Transverse colon (tissue), 4 donors: ENCODE data around the gene GPC6. TPM values are rescaled to one million over a fixed set of nuclear protein-coding genes. Genes with fewer than 3 reads are reported as not detected.

Experiments used
- DNase-seq: peaks from one replicate; pipeline ENCODE4 v3.0.0-alpha.2; 2019
- H3K27ac ChIP-seq, 4 donors: fragments of 200-600 bp; sonication (generic); 2 replicates each; pipeline ENCODE4 v1.5.1; 2016 to 2018; ENCODE audit warnings: inconsistent platforms in 4 of 4
- H3K27me3 ChIP-seq: fragments of 200-600 bp; sonication (generic); 2 replicates; pipeline ENCODE4 v1.5.1; 2017; ENCODE audit warnings: inconsistent platforms
- H3K36me3 ChIP-seq, 4 donors: fragments of 200-600 bp; sonication (generic); 2 replicates each; pipeline ENCODE4 v1.5.1; 2017 to 2019; ENCODE audit warnings: inconsistent platforms in 4 of 4
- H3K4me1 ChIP-seq, 4 donors: fragments of 200-600 bp; sonication (generic); 2 replicates each; pipeline ENCODE4 v1.5.1; 2017 to 2020; ENCODE audit warnings: inconsistent platforms in 4 of 4
- H3K4me3 ChIP-seq, 4 donors: fragments of 200-600 bp; sonication (generic); 1 replicate in 1 of 4; 2 replicates in 3 of 4; pipeline versions ENCODE4 v1.5.1 to v1.6.1; 2017 to 2019; ENCODE audit warnings: inconsistent platforms in 4 of 4
- H3K9me3 ChIP-seq, 2 donors: fragments of 200-600 bp; sonication (generic); 2 replicates each; pipeline ENCODE4 v1.5.1; 2017 to 2019; ENCODE audit warnings: inconsistent platforms in 2 of 2
- EP300 ChIP-seq: sonication (generic); formaldehyde crosslinking; IDR thresholded peaks from one replicate; pipeline ENCODE4 v1.6.1; 2017; ENCODE audit warnings: antibody characterized with exemption, low read depth
- POLR2A ChIP-seq: fragments of 450-650 bp; IDR thresholded peaks from one replicate; pipeline ENCODE4 v1.6.1; 2016; ENCODE audit warnings: antibody characterized with exemption, mild to moderate bottlenecking, moderate library complexity
- POLR2AphosphoS5 ChIP-seq, 3 donors: sonication (generic); formaldehyde crosslinking; IDR thresholded peaks; one replicate each; pipeline ENCODE4 v1.6.1; 2016; ENCODE audit warnings: antibody characterized with exemption in 3 of 3
- WGBS, 2 donors: methylation state at CpG; one replicate each; pipeline ENCODE4 v1.1.5; 2018; ENCODE audit warnings: low coverage in 1 of 2; 5-methylcytosine and 5-hydroxymethylcytosine counted together
- in situ Hi-C, 4 donors: fragments of 200-750 bp; cut with MboI; loops; one replicate each; pipeline versions ENCODE4 v1.15.0 to v1.15.1; 2017; ENCODE audit warnings: low sequenced_read_pairs in 3 of 4, low pct_ligation_motif_present in 1 of 4, low pct_unique_long_range_greater_than_20kb in 1 of 4
- intact Hi-C: fragments of 100-400 bp; cut with DNase I; formaldehyde crosslinking; loops from one replicate; pipeline ENCODE4 v1.15.1; 2023; ENCODE audit warnings: low total_unique reads
- total RNA-seq, 4 donors: library from RNA; depleted of rRNA; stranded (reverse); fragments of >200 nt; gene quantifications; one replicate each; pipeline ENCODE4 v1.1.0, GENCODE V29; 2016
- TF ChIP-seq, protein P1 (sequence below), 5 experiments: fragments of 200-600 bp in 3 of 5; fragments of 450-650 bp in 2 of 5; sonication (generic) in 3 of 5; IDR thresholded peaks; 1 replicate in 2 of 5; 2 replicates in 3 of 5; pipeline ENCODE4 v1.5.1; 2016 to 2017; ENCODE audit warnings: antibody characterized with exemption in 5 of 5, inconsistent platforms in 3 of 5, mild to moderate bottlenecking in 2 of 5, moderate library complexity in 1 of 5

The GPC6 gene
- total RNA-seq, 4 donors from 2014 or later = 0.75 to 5.7 (median 4.0) TPM

DNA sequence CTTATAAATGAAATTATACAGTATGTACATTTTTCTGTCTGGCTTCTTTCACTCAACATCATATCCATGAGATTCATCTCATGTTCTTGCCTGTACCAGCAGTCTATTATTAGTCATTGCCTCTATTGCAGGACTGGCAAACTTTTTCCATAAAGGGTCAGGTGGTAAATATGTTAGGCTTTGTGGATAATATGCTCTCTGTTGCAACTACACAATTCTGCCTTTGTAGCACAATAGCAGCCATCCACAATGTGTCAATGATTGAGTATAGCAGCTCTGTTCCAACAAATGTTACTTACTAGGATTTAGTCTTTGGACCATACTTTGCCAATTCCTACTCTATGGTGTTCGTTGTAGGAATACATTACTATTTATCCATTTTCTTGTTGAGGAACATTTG, 948.5 kb downstream of the GPC6 start:
- no peaks in the 10 kb centered on the region for H3K36me3 ChIP-seq
- H3K4me3 ChIP-seq = no peak overlapping the region
- intact Hi-C loops (no loop called here), in situ Hi-C loops (no loop called here)
- peaks cover 0 to 6% (median 2%) of the 10 kb centered on the region in 4 donors for H3K4me1 ChIP-seq
- H3K27ac ChIP-seq = no peak overlapping the region
- H3K27me3 ChIP-seq = no peaks in the 10 kb centered on the region
- H3K9me3 ChIP-seq = no peaks in the 10 kb centered on the region
- DNase-seq = no peak
- TF ChIP-seq EP300 (no peak), POLR2AphosphoS5 (IDR thresholded peaks at IDR 0.05) (no peak), POLR2A (no peak)
- TF ChIP-seq, protein P1, sequence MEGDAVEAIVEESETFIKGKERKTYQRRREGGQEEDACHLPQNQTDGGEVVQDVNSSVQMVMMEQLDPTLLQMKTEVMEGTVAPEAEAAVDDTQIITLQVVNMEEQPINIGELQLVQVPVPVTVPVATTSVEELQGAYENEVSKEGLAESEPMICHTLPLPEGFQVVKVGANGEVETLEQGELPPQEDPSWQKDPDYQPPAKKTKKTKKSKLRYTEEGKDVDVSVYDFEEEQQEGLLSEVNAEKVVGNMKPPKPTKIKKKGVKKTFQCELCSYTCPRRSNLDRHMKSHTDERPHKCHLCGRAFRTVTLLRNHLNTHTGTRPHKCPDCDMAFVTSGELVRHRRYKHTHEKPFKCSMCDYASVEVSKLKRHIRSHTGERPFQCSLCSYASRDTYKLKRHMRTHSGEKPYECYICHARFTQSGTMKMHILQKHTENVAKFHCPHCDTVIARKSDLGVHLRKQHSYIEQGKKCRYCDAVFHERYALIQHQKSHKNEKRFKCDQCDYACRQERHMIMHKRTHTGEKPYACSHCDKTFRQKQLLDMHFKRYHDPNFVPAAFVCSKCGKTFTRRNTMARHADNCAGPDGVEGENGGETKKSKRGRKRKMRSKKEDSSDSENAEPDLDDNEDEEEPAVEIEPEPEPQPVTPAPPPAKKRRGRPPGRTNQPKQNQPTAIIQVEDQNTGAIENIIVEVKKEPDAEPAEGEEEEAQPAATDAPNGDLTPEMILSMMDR (IDR thresholded peaks at IDR 0.05) = no peak
- WGBS, 2 donors = 55 to 79% methylated on average over 1 of the region's 1 CpG

DNA sequence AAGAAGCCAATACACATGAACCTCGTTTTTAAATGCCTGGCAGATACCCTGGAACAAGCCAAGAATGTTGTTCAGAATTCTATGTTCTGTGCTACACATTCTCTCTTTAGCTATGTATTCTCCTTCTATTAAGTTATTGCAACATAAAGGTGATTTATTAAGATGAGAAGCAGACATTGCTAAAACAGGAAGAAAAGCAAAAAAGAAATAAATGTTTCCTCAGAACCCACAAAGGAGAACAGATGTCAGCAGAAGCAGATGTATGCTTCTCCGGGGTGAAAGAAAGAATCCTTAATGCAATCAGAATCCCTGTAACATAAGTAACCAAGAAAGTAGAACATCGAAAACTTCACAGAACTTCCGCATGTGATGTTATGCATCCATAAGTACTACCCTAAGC, 950.0 kb downstream of the GPC6 start:
- Histone ChIP-seq H3K36me3 (no peaks in the 10 kb centered on the region), H3K27me3 (no peaks in the 10 kb centered on the region), H3K4me3 (no peak overlapping the region), H3K9me3 (no peaks in the 10 kb centered on the region), H3K4me1 (peaks cover 0 to 6% (median 2%) of the 10 kb centered on the region in 4 donors), H3K27ac (no peak overlapping the region)
- DNase-seq = no peak
- 55 to 63% methylated on average over 4 of the region's 4 CpGs for WGBS, 2 donors
- TF ChIP-seq EP300 (no peak), POLR2A (no peak), POLR2AphosphoS5 (IDR thresholded peaks at IDR 0.05) (no peak)
- TF ChIP-seq, protein P1 (IDR thresholded peaks at IDR 0.05) = no peak
- intact Hi-C loops = no loop called here
- in situ Hi-C loops = no loop called here

DNA sequence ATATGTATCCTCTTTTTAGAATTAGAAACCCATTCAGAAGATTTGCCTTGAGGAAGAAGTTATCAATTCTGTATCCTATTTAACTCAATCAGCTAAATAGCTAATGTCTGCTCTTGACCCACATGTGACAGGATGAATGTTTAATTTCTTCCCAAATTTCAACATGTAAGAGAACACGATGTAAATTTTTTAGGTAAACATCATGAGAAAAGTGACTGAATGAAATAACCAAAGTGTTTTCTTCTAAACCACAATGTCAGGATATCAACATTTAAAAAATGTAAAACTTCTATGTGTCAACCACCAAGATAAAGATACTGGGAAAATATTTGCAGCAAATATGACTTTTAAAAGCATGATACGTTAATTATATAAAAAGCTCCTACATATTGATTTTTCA, 950.4 kb downstream of the GPC6 start:
- WGBS, 2 donors = 77 to 81% methylated on average over 2 of the region's 2 CpGs
- in situ Hi-C loops = no loop called here
- Histone ChIP-seq H3K36me3 (no peaks in the 10 kb centered on the region), H3K27ac (no peak overlapping the region), H3K4me3 (no peak overlapping the region), H3K4me1 (peaks cover 0 to 6% (median 2%) of the 10 kb centered on the region in 4 donors), H3K9me3 (no peaks in the 10 kb centered on the region), H3K27me3 (no peaks in the 10 kb centered on the region)
- intact Hi-C loops = no loop called here
- no peak for TF ChIP-seq POLR2AphosphoS5 (IDR thresholded peaks at IDR 0.05)
- TF ChIP-seq POLR2A = no peak
- TF ChIP-seq, protein P1 (IDR thresholded peaks at IDR 0.05) = no peak
- no peak for TF ChIP-seq EP300
- DNase-seq = no peak

DNA sequence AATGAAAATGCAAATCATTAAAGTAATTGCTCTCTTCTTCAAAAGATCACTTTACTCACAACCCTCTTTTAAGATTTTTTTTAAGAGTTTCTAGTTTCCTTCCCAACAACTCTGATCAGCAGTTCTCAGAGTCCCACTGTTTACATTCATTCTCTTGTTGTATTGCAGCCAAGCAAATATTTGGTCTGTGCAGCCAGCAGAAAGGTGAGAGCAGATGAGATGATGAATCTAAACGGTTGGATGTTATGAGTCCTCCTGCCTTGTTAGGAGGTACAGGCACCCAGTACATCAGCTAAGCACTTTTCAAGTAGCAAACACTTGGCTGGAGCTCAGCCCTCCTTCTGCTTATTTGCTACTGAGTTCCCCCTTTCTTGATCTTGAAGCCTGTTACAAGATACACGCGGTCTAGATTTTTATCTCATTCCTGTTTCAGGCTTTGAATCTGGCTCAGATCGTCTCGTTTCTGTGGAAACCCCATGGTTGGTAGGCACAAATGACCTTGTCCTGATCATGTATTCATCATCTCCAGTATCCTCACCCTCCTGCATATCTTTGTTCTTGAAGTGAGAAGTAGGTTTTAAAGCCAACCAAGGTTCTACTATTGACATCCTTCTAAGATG, 952.1 kb downstream of the GPC6 start:
- DNase-seq = no peak
- Histone ChIP-seq H3K27me3 (no peaks in the 10 kb centered on the region), H3K4me3 (no peak overlapping the region), H3K36me3 (no peaks in the 10 kb centered on the region), H3K4me1 (peaks cover 0 to 9% (median 2%) of the 10 kb centered on the region in 4 donors), H3K9me3 (no peaks in the 10 kb centered on the region), H3K27ac (no peak overlapping the region)
- WGBS, 2 donors = 29 to 42% methylated on average over 1 to 5 of the region's 5 CpGs
- in situ Hi-C loops = no loop called here
- TF ChIP-seq, protein P1 (IDR thresholded peaks at IDR 0.05) = no peak
- TF ChIP-seq EP300 = no peak
- no peak for TF ChIP-seq POLR2A
- no peak for TF ChIP-seq POLR2AphosphoS5 (IDR thresholded peaks at IDR 0.05)
- intact Hi-C loops = no loop called here
